ENCODE results near the gene RASGRF1. TPM values are rescaled to one million over a fixed set of nuclear protein-coding genes. Genes with fewer than 3 reads are reported as not detected.

The RASGRF1 gene, protein sequence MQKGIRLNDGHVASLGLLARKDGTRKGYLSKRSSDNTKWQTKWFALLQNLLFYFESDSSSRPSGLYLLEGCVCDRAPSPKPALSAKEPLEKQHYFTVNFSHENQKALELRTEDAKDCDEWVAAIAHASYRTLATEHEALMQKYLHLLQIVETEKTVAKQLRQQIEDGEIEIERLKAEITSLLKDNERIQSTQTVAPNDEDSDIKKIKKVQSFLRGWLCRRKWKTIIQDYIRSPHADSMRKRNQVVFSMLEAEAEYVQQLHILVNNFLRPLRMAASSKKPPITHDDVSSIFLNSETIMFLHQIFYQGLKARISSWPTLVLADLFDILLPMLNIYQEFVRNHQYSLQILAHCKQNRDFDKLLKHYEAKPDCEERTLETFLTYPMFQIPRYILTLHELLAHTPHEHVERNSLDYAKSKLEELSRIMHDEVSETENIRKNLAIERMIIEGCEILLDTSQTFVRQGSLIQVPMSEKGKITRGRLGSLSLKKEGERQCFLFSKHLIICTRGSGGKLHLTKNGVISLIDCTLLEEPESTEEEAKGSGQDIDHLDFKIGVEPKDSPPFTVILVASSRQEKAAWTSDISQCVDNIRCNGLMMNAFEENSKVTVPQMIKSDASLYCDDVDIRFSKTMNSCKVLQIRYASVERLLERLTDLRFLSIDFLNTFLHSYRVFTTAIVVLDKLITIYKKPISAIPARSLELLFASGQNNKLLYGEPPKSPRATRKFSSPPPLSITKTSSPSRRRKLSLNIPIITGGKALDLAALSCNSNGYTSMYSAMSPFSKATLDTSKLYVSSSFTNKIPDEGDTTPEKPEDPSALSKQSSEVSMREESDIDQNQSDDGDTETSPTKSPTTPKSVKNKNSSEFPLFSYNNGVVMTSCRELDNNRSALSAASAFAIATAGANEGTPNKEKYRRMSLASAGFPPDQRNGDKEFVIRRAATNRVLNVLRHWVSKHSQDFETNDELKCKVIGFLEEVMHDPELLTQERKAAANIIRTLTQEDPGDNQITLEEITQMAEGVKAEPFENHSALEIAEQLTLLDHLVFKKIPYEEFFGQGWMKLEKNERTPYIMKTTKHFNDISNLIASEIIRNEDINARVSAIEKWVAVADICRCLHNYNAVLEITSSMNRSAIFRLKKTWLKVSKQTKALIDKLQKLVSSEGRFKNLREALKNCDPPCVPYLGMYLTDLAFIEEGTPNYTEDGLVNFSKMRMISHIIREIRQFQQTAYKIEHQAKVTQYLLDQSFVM (N-terminal part only)
- 8.5 TPM for total RNA-seq

GRCh38 chr15:79090487-79091203 lies at the start of gene RASGRF1:
RASGRF1 (minus strand) TSS chr15:79090780; CDS start chr15:79090498, 282 bp downstream.

DNA sequence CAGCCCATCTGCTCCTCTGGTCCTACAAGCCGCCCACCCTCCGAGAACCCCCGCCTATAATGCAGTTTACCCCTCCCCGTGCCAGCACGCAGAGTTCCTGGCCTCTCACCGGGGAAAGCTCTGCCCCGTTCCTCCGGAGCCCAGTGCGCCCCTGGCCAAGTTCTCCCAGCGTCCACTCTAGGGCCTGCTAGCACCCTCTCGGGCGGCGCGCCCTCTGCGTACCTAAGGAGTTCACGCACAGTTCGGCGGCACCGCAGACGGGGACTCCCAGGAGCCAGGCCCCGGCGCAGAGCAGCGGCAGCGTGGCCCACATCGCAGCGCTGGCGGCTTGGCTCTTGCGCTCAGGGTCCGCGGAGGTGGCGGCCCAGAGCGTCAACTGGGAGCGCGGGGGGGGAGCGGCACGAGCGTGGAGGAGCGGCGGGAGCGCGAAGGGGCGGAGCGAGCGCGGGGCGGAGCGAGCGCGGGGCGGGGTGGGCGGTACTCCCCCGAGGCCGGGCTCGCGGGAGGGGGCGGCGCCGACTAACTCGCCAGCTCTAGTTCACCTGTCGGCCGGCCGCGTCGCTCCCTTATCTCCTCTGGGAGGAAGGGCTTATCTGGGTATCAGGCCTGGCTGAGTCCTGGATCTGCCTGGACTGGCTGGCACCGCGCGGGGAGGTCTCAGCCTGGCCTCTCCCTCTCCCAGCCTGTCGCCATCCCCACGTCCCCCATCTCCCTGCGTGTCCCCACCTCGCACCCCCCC lies 145.7 kb downstream of the RASGRF1 start, which contains the start of gene CTSH:
TSS of gene CTSH (minus strand) at position 378 of the 739 bp plus-strand sequence. CDS start at position 313, 65 bp downstream.

Other genes with a start within 250 kb of the RASGRF1 start
- gene MORF4L1, start 217.9 kb downstream of the RASGRF1 start, total RNA-seq, result 634 TPM
- 12.5 TPM for gene CTSH, start 145.7 kb downstream of the RASGRF1 start, total RNA-seq
- not detected for gene ANKRD34C, start 191.9 kb upstream of the RASGRF1 start, total RNA-seq
- 21.9 TPM for gene TMED3, start 220.3 kb upstream of the RASGRF1 start, total RNA-seq

All from parietal lobe (tissue), 1 donor.